ENCODE data around the gene SMIM3. TPM values are rescaled to one million over a fixed set of nuclear protein-coding genes. Genes with fewer than 3 reads are reported as not detected.

The SMIM3 gene
- 5.7 and 7.0 TPM in 2 replicates for total RNA-seq
- long read RNA-seq, transcript SMIM3-201 (2 exons, 2,332 nt) = major isoform, 22 of 22 reads
- long read RNA-seq, partial matches to known transcripts = 0 of 22 reads
- long read RNA-seq, other reads (novel, unspliced or antisense) = 0 of 22 reads

- TF ChIP-seq CTCF (conservative IDR thresholded peaks at IDR 0.05) = peak; percentile 56
- Mint-ChIP-seq H3K4me1 (peaks cover 18% of the 10 kb centered on the region), H3K9me3 (no peaks in the 10 kb centered on the region), H3K36me3 (ENCODE audit: low read depth) (no peaks in the 10 kb centered on the region), H3K27me3 (ENCODE audit: low read depth) (peaks cover 33% of the 10 kb centered on the region), H3K4me3 (peak within 1 kb of the TSS; percentile 95), H3K27ac (ENCODE audit: unreplicated experiment) (peak within 1 kb of the TSS; percentile 93)
- DNase-seq (ENCODE audit: low read depth, low spot score) = peak; percentile 59
Observed at GRCh38 chr5:150778517-150779396, at the start of gene SMIM3. Gene SMIM3 (plus strand): TSS chr5:150778757. CDS start chr5:150795441, 16,684 bp downstream.

GRCh38 chr5:150729859-150730258 is 48.7 kb upstream of the SMIM3 start:
- no peak overlapping the region for H3K27ac Mint-ChIP-seq (ENCODE audit: unreplicated experiment)
- DNase-seq (ENCODE audit: low read depth, low spot score) = no peak

GRCh38 chr5:150731669-150732242 is 46.8 kb upstream of the SMIM3 start:
- Mint-ChIP-seq H3K9me3 (peaks cover 2% of the 10 kb centered on the region), H3K27ac (ENCODE audit: unreplicated experiment) (no peak overlapping the region), H3K36me3 (ENCODE audit: low read depth) (peaks cover 32% of the 10 kb centered on the region), H3K4me3 (no peak overlapping the region), H3K4me1 (no peaks in the 10 kb centered on the region), H3K27me3 (ENCODE audit: low read depth) (no peaks in the 10 kb centered on the region)
- DNase-seq (ENCODE audit: low read depth, low spot score) = no peak
- no peak for TF ChIP-seq CTCF (conservative IDR thresholded peaks at IDR 0.05)

More at GRCh38 chr5:150729859-150730258, 48.7 kb upstream of the SMIM3 start:
- H3K9me3 Mint-ChIP-seq = no peaks in the 10 kb centered on the region
- peaks cover 19% of the 10 kb centered on the region for H3K36me3 Mint-ChIP-seq (ENCODE audit: low read depth)
- H3K27me3 Mint-ChIP-seq (ENCODE audit: low read depth) = no peaks in the 10 kb centered on the region
- TF ChIP-seq CTCF (conservative IDR thresholded peaks at IDR 0.05) = no peak
- H3K4me3 Mint-ChIP-seq = no peak overlapping the region
- H3K4me1 Mint-ChIP-seq = no peaks in the 10 kb centered on the region

GRCh38 chr5:150734579-150735384 is 43.8 kb upstream of the SMIM3 start:
- Mint-ChIP-seq H3K4me1 (no peaks in the 10 kb centered on the region), H3K9me3 (peaks cover 4% of the 10 kb centered on the region), H3K27ac (ENCODE audit: unreplicated experiment) (no peak overlapping the region), H3K36me3 (ENCODE audit: low read depth) (peaks cover 43% of the 10 kb centered on the region), H3K27me3 (ENCODE audit: low read depth) (no peaks in the 10 kb centered on the region), H3K4me3 (no peak overlapping the region)
- TF ChIP-seq CTCF (conservative IDR thresholded peaks at IDR 0.05) = no peak
- no peak for DNase-seq (ENCODE audit: low read depth, low spot score)

- TF ChIP-seq CTCF (conservative IDR thresholded peaks at IDR 0.05) = no peak
- no peak overlapping the region for H3K27ac Mint-ChIP-seq (ENCODE audit: unreplicated experiment)
- no peak overlapping the region for H3K4me3 Mint-ChIP-seq
- DNase-seq (ENCODE audit: low read depth, low spot score) = no peak
- no peaks in the 10 kb centered on the region for H3K4me1 Mint-ChIP-seq
- H3K36me3 Mint-ChIP-seq (ENCODE audit: low read depth) = peaks cover 54% of the 10 kb centered on the region
- H3K27me3 Mint-ChIP-seq (ENCODE audit: low read depth) = no peaks in the 10 kb centered on the region
- H3K9me3 Mint-ChIP-seq = peaks cover 7% of the 10 kb centered on the region
Observed at GRCh38 chr5:150738862-150739261, 39.7 kb upstream of the SMIM3 start.

All from neural crest cell (in vitro differentiated cells).